SH-SY5Y (cell line): Measurements from ENCODE around the gene TIGD3.

ENCODE experiments used
- GATA2 ChIP-seq: IDR thresholded peaks from 2 replicates; pipeline ENCODE4 v1.6.1; 2011; ENCODE audit warnings: mild to moderate bottlenecking, low read depth, low read length
- GATA3 ChIP-seq: IDR thresholded peaks from 2 replicates; pipeline ENCODE4 v1.6.1; 2011; ENCODE audit warnings: low read depth, mild to moderate bottlenecking, low read length, moderate library complexity

DNA sequence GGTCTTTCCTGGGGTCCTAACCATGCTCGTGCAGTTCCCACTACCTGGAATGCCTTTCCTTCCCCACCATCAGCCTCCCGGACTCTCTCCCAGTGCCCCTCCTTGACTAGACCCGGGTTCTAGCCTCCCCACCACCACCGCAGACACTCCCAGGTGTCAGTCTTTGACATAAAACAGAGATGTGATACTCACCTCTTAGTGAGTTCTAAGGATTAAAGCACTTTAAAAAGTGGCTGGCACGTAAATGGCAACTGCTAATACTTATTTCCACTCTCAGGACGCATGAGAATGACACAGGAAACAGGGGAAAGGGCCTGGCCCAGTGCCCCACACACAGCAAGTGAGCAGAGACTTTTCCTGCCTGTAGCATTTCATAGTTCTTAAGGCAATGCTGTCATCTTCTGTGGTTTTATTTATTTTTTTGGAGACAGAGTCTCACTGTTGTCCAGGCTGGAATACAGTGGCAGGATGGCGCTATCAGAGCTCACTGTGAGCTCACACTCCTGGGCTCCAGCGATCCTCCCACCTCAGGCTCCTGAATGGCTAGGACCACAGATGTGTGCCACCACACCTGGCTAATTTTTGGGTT, 29.8 kb downstream of the TIGD3 start:
- TF ChIP-seq GATA2 (no peak), GATA3 (no peak)
